Measurements from ENCODE around the gene LEP. TPM values are rescaled to one million over a fixed set of nuclear protein-coding genes. Genes with fewer than 3 reads are reported as not detected.
A peak's percentile ranks its signal among the peaks of the same experiment; 100 is the strongest.
"Not testable (repeated sequence)": the region's sequence is repeated elsewhere in the genome, so short reads cannot be mapped to it uniquely, and the experiment has no call there.

The LEP gene
- total RNA-seq, 1 experiment from 2014 or later, result not detected

DNA sequence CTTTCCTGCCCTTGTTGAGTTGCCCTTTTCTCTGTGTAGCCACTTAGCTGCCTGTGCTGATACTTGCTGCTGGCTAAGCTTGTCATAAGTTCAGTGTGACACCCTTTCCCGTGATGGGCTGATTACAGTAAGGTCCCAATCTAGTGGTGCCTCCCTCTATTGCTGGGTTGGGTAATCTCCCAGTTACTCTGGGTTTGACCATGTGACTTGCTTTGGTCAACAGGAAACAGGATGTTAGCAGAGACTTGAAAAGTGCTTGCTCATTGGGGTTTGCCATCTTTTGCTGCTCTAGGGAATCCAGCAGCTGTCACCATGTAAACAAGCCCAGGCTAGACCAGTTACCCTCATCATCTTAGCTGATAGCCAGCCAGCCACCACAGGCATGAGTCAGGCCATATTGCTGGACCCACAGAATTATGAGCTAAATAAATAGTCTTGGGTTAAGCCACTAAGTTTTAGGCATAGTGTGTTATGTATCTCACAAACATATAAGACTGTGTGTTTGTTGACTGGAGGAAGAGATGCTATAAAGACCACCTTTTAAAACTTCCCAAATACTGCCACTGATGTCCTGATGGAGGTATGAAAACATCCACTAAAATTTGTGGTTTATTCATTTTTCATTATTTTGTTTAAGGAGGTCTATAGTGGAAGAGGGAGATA lies 4.0 kb upstream of the LEP start:
- Histone ChIP-seq H4K5ac (ENCODE audit: insufficient read length, low read depth, low read length) (peak overlapping the region; percentile 53), H3K9ac (ENCODE audit: extremely low read depth, insufficient read length, low read length) (no peak overlapping the region), H3K4me1 (ENCODE audit: insufficient read depth, low read length) (no peaks in the 10 kb centered on the region), H3K4me2 (ENCODE audit: insufficient read depth, insufficient read length, low read length) (no peak overlapping the region), H2BK120ac (ENCODE audit: low read depth, low read length, poor library complexity, severe bottlenecking) (no peak overlapping the region), H3K79me2 (ENCODE audit: insufficient read depth, low read length) (no peaks in the 10 kb centered on the region; the same call in 1 of the 2 replicates), H2AK5ac (ENCODE audit: insufficient read length, low read length) (no peak overlapping the region), H3T11ph (ENCODE audit: low read length) (no peak overlapping the region), H3K18ac (ENCODE audit: insufficient read length, low read depth, low read length) (no peak overlapping the region), H3K4ac (ENCODE audit: low read depth, low read length) (no peak overlapping the region), H3K14ac (ENCODE audit: insufficient read depth, low read length) (no peak overlapping the region), H3K56ac (ENCODE audit: insufficient read length, low read depth, low read length) (no peak overlapping the region), H4K91ac (ENCODE audit: insufficient read length, low read depth, low read length) (no peak overlapping the region), H2BK20ac (ENCODE audit: low read depth, low read length, poor library complexity, severe bottlenecking) (no peak overlapping the region), H3K79me1 (ENCODE audit: insufficient read depth, low read depth, low read length, poor library complexity, severe bottlenecking) (no peaks in the 10 kb centered on the region), H2BK15ac (ENCODE audit: low read depth, low read length) (no peak overlapping the region), H2BK5ac (ENCODE audit: insufficient read length, low read length) (no peak overlapping the region), H4K20me1 (ENCODE audit: control insufficient read depth, insufficient read depth, insufficient read length) (no peaks in the 10 kb centered on the region), H4K8ac (replicated peaks; ENCODE audit: insufficient read length, low read depth, low read length) (no peak overlapping the region), H3K9me3 (ENCODE audit: control insufficient read depth, low read depth, low read length) (no peaks in the 10 kb centered on the region), H2AFZ (ENCODE audit: low read length) (no peak overlapping the region), H3K27me3 (ENCODE audit: insufficient read depth, low read length) (no peaks in the 10 kb centered on the region; the same call in 1 of the 2 replicates), H2BK12ac (ENCODE audit: insufficient read length, low read depth, low read length) (no peak overlapping the region), H3K23me2 (ENCODE audit: insufficient read length, low read depth, low read length, poor library complexity, severe bottlenecking) (no peaks in the 10 kb centered on the region), H3K23ac (ENCODE audit: insufficient read length, low read depth, low read length) (no peak overlapping the region), H3K27ac (ENCODE audit: insufficient read length, low read depth, low read length) (no peak overlapping the region)
- Mint-ChIP-seq H3K4me3 (no peak overlapping the region), H3K27ac (no peak overlapping the region), H3K27me3 (ENCODE audit: low read depth) (peaks cover 23% of the 10 kb centered on the region), H3K4me1 (peaks cover 9 to 13% of the 10 kb centered on the region in 2 experiments), H3K36me3 (ENCODE audit: insufficient read depth in 1 of 3, low read depth in 3 of 3) (peaks cover 7 to 24% (median 13%) of the 10 kb centered on the region in 3 experiments; a peak in 6 of 7 replicates), H3K9me3 (peaks cover 25% of the 10 kb centered on the region in 2 experiments)
- no peak for DNase-seq
- no CpG with 5 or more reads among the region's 1 CpG for WGBS (ENCODE audit: extremely low coverage, insufficient read length, low lambda C conversion rate)
- TF ChIP-seq, protein P1, sequence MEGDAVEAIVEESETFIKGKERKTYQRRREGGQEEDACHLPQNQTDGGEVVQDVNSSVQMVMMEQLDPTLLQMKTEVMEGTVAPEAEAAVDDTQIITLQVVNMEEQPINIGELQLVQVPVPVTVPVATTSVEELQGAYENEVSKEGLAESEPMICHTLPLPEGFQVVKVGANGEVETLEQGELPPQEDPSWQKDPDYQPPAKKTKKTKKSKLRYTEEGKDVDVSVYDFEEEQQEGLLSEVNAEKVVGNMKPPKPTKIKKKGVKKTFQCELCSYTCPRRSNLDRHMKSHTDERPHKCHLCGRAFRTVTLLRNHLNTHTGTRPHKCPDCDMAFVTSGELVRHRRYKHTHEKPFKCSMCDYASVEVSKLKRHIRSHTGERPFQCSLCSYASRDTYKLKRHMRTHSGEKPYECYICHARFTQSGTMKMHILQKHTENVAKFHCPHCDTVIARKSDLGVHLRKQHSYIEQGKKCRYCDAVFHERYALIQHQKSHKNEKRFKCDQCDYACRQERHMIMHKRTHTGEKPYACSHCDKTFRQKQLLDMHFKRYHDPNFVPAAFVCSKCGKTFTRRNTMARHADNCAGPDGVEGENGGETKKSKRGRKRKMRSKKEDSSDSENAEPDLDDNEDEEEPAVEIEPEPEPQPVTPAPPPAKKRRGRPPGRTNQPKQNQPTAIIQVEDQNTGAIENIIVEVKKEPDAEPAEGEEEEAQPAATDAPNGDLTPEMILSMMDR (conservative IDR thresholded peaks at IDR 0.05), result no peak

DNA sequence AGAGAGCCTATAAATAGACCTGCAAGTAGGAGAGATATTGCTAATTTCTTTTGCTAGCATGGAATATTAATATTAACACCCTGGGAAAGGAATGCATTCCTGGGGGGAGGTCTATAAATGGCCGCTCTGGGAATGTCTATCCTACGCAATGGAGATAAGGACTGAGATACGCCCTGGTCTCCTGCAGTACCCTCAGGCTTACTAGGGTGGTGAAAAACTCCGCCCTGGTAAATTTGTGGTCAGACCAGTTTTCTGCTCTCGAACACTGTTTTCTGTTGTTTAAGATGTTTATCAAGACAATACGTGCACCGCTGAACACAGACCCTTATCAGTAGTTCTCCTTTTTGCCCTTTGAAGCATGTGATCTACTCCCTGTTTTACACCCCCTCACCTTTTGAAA lies 1.9 kb upstream of the LEP start:
- H3K4ac ChIP-seq (ENCODE audit: low read depth, low read length); DNase-seq; H3K79me2 ChIP-seq (ENCODE audit: insufficient read depth, low read length); H4K8ac ChIP-seq (replicated peaks; ENCODE audit: insufficient read length, low read depth, low read length); H2BK15ac ChIP-seq (ENCODE audit: low read depth, low read length); H3K27ac Mint-ChIP-seq; H3K18ac ChIP-seq (ENCODE audit: insufficient read length, low read depth, low read length); H2BK5ac ChIP-seq (ENCODE audit: insufficient read length, low read length); H2AFZ ChIP-seq (ENCODE audit: low read length); H3K79me1 ChIP-seq (ENCODE audit: insufficient read depth, low read depth, low read length, poor library complexity, severe bottlenecking); H3K4me1 ChIP-seq (ENCODE audit: insufficient read depth, low read length); H3K27ac ChIP-seq (ENCODE audit: insufficient read length, low read depth, low read length); H2BK120ac ChIP-seq (ENCODE audit: low read depth, low read length, poor library complexity, severe bottlenecking); H3K14ac ChIP-seq (ENCODE audit: insufficient read depth, low read length); H3K9ac ChIP-seq (ENCODE audit: extremely low read depth, insufficient read length, low read length); H3T11ph ChIP-seq (ENCODE audit: low read length); H4K91ac ChIP-seq (ENCODE audit: insufficient read length, low read depth, low read length); H2AK5ac ChIP-seq (ENCODE audit: insufficient read length, low read length); H2BK12ac ChIP-seq (ENCODE audit: insufficient read length, low read depth, low read length); H3K27me3 ChIP-seq (ENCODE audit: insufficient read depth, low read length); H4K20me1 ChIP-seq (ENCODE audit: control insufficient read depth, insufficient read depth, insufficient read length); H3K4me2 ChIP-seq (ENCODE audit: insufficient read depth, insufficient read length, low read length); H3K23me2 ChIP-seq (ENCODE audit: insufficient read length, low read depth, low read length, poor library complexity, severe bottlenecking); H4K5ac ChIP-seq (ENCODE audit: insufficient read length, low read depth, low read length); H3K23ac ChIP-seq (ENCODE audit: insufficient read length, low read depth, low read length); H2BK20ac ChIP-seq (ENCODE audit: low read depth, low read length, poor library complexity, severe bottlenecking); H3K4me3 Mint-ChIP-seq; H3K9me3 ChIP-seq (ENCODE audit: control insufficient read depth, low read depth, low read length); H3K56ac ChIP-seq (ENCODE audit: insufficient read length, low read depth, low read length): not testable (repeated sequence)
- Mint-ChIP-seq H3K9me3 (peaks cover 25% of the 10 kb centered on the region in 2 experiments), H3K4me1 (peaks cover 11 to 15% of the 10 kb centered on the region in 2 experiments), H3K27me3 (ENCODE audit: low read depth) (peaks cover 25% of the 10 kb centered on the region), H3K36me3 (ENCODE audit: insufficient read depth in 1 of 3, low read depth in 3 of 3) (peaks cover 9 to 24% (median 13%) of the 10 kb centered on the region in 3 experiments; a peak in 6 of 7 replicates)
- WGBS (ENCODE audit: extremely low coverage, insufficient read length, low lambda C conversion rate), result no CpG with 5 or more reads among the region's 7 CpGs

Data from H9 (cell line).